H1 (cell line): ENCODE results near the gene SSUH2. TPM values are rescaled to one million over a fixed set of nuclear protein-coding genes. Genes with fewer than 3 reads are reported as not detected.

Experiments
- CTCF ChIA-PET: fragments of 300-600 bp; sonication (Branson Sonifier 250); formaldehyde crosslinking; loops from one replicate; lab custom pipeline; 2021; ENCODE audit not compliant: partially characterized antibody; lab: Charles Lee
- POLR2A ChIA-PET: fragments of 300-600 bp; sonication (Branson Sonifier 250); formaldehyde crosslinking; loops from one replicate; lab custom pipeline; 2021; ENCODE audit warnings: inconsistent platforms; ENCODE audit not compliant: partially characterized antibody; lab: Charles Lee
- DNase-seq, 2 experiments: peaks; one replicate each; pipeline versions ENCODE4 v3.0.0 to v3.0.0-alpha.2; 2010 to 2022; ENCODE audit warnings: low spot score in 2 of 2, low read depth in 1 of 2, mixed read lengths in 1 of 2
- FAIRE-seq: peaks from 2 replicates; lab custom pipeline; 2011; peaks lifted over from hg19 to GRCh38; lab: Jason Lieb, UNC
- H2AFZ ChIP-seq: 2 replicates; pipeline ENCODE4 v1.8.1; 2012; ENCODE audit warnings: low read length, inconsistent platforms
- H2AK5ac ChIP-seq: 2 replicates; pipeline ENCODE4 v1.6.1; 2013; ENCODE audit warnings: low read depth, low read length
- H2BK120ac ChIP-seq: replicated peaks from 2 replicates; pipeline ENCODE3; 2013; ENCODE audit warnings: low read depth, low read length, inconsistent platforms
- H2BK12ac ChIP-seq: 2 replicates; pipeline ENCODE4 v1.6.1; 2013; ENCODE audit warnings: low read depth, low read length
- H2BK15ac ChIP-seq: 2 replicates; pipeline ENCODE4 v1.6.1; 2013; ENCODE audit warnings: low read length
- H2BK20ac ChIP-seq: 2 replicates; pipeline ENCODE4 v1.6.1; 2013; ENCODE audit warnings: low read length
- H2BK5ac ChIP-seq: 2 replicates; pipeline ENCODE4 v1.6.1; 2013; ENCODE audit warnings: low read depth, low read length
- H3K14ac ChIP-seq: 2 replicates; pipeline ENCODE4 v1.6.1; 2013; ENCODE audit warnings: inconsistent platforms; ENCODE audit not compliant: insufficient read length
- H3K18ac ChIP-seq: 2 replicates; pipeline ENCODE4 v1.6.1; 2013; ENCODE audit warnings: low read length; ENCODE audit errors: extremely low read depth
- H3K23ac ChIP-seq: 2 replicates; pipeline ENCODE4 v1.6.1; 2013; ENCODE audit warnings: inconsistent platforms; ENCODE audit not compliant: insufficient read length
- H3K23me2 ChIP-seq: 2 replicates; pipeline ENCODE4 v1.6.1; 2013; ENCODE audit warnings: low read depth, low read length
- H3K27ac ChIP-seq: 2 replicates; pipeline ENCODE4 v1.6.1; 2011; ENCODE audit warnings: low read depth, low read length, inconsistent platforms
- H3K27me3 ChIP-seq, 4 experiments: replicated peaks in 1 of 4; 1 replicate in 1 of 4; 2 replicates in 3 of 4; pipeline versions ENCODE4 v1.6.1 to v1.8.1; 2011 to 2013; ENCODE audit warnings: low read length in 3 of 4, mild to moderate bottlenecking in 3 of 4, inconsistent platforms in 2 of 4, mixed read lengths in 2 of 4, moderate library complexity in 1 of 4; ENCODE audit not compliant: control insufficient read depth in 3 of 4, insufficient read depth in 3 of 4; ENCODE audit errors: extremely low read depth in 1 of 4
- H3K36me3 ChIP-seq, 4 experiments: 2 replicates each; pipeline versions ENCODE4 v1.6.1 to v1.8.1; 2011 to 2013; ENCODE audit warnings: mild to moderate bottlenecking in 4 of 4, low read length in 3 of 4, moderate library complexity in 2 of 4, control low read depth in 1 of 4, inconsistent platforms in 1 of 4; ENCODE audit not compliant: insufficient read depth in 4 of 4, control insufficient read depth in 2 of 4
- H3K4ac ChIP-seq: replicated peaks from 2 replicates; pipeline ENCODE3; 2013; ENCODE audit warnings: low read length, low read depth, mixed read lengths, inconsistent platforms; ENCODE audit not compliant: insufficient read length
- H3K4me1 ChIP-seq, 4 experiments: replicated peaks in 1 of 4; 1 replicate in 1 of 4; 2 replicates in 3 of 4; pipeline versions ENCODE4 v1.6.1 to v1.8.1; 2011 to 2013; ENCODE audit warnings: low read length in 3 of 4, inconsistent platforms in 2 of 4, mixed read lengths in 1 of 4; ENCODE audit not compliant: insufficient read depth in 4 of 4, control insufficient read depth in 3 of 4
- H3K4me2 ChIP-seq, 2 experiments: 2 replicates each; pipeline versions ENCODE4 v1.6.1 to v1.8.1; 2011 to 2013; ENCODE audit warnings: low read depth in 2 of 2, low read length in 2 of 2, control low read depth in 1 of 2, inconsistent platforms in 1 of 2, mild to moderate bottlenecking in 1 of 2; ENCODE audit not compliant: insufficient read depth in 1 of 2
- H3K4me3 ChIP-seq, 4 experiments: fragments of 200-600, 300-600 bp in 1 of 4; sonication (generic), shearing (Covaris generic), sonication (Bioruptor Twin) in 1 of 4; 2 replicates each; pipeline versions ENCODE4 v1.5.1 to v1.8.1; 2011 to 2016; ENCODE audit warnings: low read length in 4 of 4, low read depth in 3 of 4, control low read depth in 2 of 4, inconsistent platforms in 2 of 4, mild to moderate bottlenecking in 2 of 4, mixed read lengths in 1 of 4, moderate library complexity in 1 of 4; ENCODE audit not compliant: insufficient read depth in 2 of 4; ENCODE audit errors: extremely low read depth in 1 of 4
- H3K56ac ChIP-seq: replicated peaks from 2 replicates; pipeline ENCODE3; 2013; ENCODE audit warnings: low read depth, mild to moderate bottlenecking, mixed read lengths, low read length, inconsistent platforms; ENCODE audit not compliant: insufficient read length
- H3K79me1 ChIP-seq: 2 replicates; pipeline ENCODE4 v1.6.1; 2013; ENCODE audit warnings: low read depth, low read length, control low read depth
- H3K79me2 ChIP-seq, 2 experiments: 2 replicates each; pipeline versions ENCODE4 v1.6.1 to v1.8.1; 2012 to 2013; ENCODE audit warnings: low read length in 2 of 2, mild to moderate bottlenecking in 2 of 2, inconsistent platforms in 1 of 2; ENCODE audit not compliant: insufficient read depth in 2 of 2, control insufficient read depth in 1 of 2
- H3K9ac ChIP-seq, 4 experiments: replicated peaks in 1 of 4; 1 replicate in 1 of 4; 2 replicates in 3 of 4; pipeline versions ENCODE4 v1.6.1 to v1.8.1; 2011 to 2013; ENCODE audit warnings: low read depth in 3 of 4, low read length in 3 of 4, control low read depth in 2 of 4, mild to moderate bottlenecking in 2 of 4, moderate library complexity in 2 of 4, inconsistent platforms in 1 of 4; ENCODE audit errors: extremely low read depth in 1 of 4
- H3K9me3 ChIP-seq, 2 experiments: 2 replicates each; pipeline versions ENCODE4 v1.6.1 to v1.8.1; 2012 to 2013; ENCODE audit warnings: mild to moderate bottlenecking in 2 of 2, moderate library complexity in 2 of 2, control low read depth in 1 of 2, inconsistent platforms in 1 of 2, low read depth in 1 of 2, low read length in 1 of 2, mixed read lengths in 1 of 2; ENCODE audit not compliant: insufficient read depth in 2 of 2
- H4K20me1 ChIP-seq, 2 experiments: replicated peaks in 1 of 2; 2 replicates each; pipeline versions ENCODE3 to v1.8.1; 2011 to 2013; ENCODE audit warnings: inconsistent platforms in 2 of 2, low read length in 2 of 2, mild to moderate bottlenecking in 1 of 2; ENCODE audit not compliant: insufficient read depth in 2 of 2, control insufficient read depth in 1 of 2
- H4K5ac ChIP-seq: 2 replicates; pipeline ENCODE4 v1.6.1; 2013; ENCODE audit warnings: low read length, low read depth, mixed read lengths, inconsistent platforms; ENCODE audit not compliant: insufficient read length
- H4K8ac ChIP-seq: 2 replicates; pipeline ENCODE4 v1.8.0; 2013; ENCODE audit warnings: mild to moderate bottlenecking, moderate library complexity, low read length, inconsistent platforms; ENCODE audit not compliant: insufficient read depth; ENCODE audit errors: extremely low read depth
- H4K91ac ChIP-seq: replicated peaks from 2 replicates; pipeline ENCODE3; 2013; ENCODE audit warnings: low read length, mixed read lengths, inconsistent platforms; ENCODE audit not compliant: insufficient read length
- CBX5 ChIP-seq: fragments of 300-800, 300-1000 bp; sonication (generic); IDR thresholded peaks from 2 replicates; pipeline ENCODE4 v1.7.1; 2016; ENCODE audit warnings: antibody characterized with exemption, low read length, low read depth
- HDAC6 ChIP-seq: IDR thresholded peaks from one replicate; pipeline ENCODE4 v1.7.1; 2012; ENCODE audit warnings: low read depth, mild to moderate bottlenecking, inconsistent platforms, low read length, moderate library complexity
- PHF8 ChIP-seq: fragments of 200-600 bp; sonication (generic); conservative IDR thresholded peaks from 2 replicates; pipeline ENCODE4 v1.7.1; 2012; ENCODE audit warnings: low read depth, mild to moderate bottlenecking, inconsistent platforms, low read length, moderate library complexity
- RXRA ChIP-seq: IDR thresholded peaks from 2 replicates; pipeline ENCODE4 v1.6.1; 2011; ENCODE audit warnings: low read depth, mild to moderate bottlenecking, low read length, moderate library complexity; ENCODE audit not compliant: insufficient read depth
- SP1 ChIP-seq: IDR thresholded peaks from 2 replicates; pipeline ENCODE4 v1.6.1; 2011; ENCODE audit warnings: low read depth, low read length
- TAF7 ChIP-seq: optimal IDR thresholded peaks from 2 replicates; pipeline ENCODE3; 2011; ENCODE audit warnings: low read depth, mild to moderate bottlenecking, inconsistent platforms, low read length, moderate library complexity, borderline replicate concordance
- WGBS, 2 experiments: shearing (Covaris generic) in 1 of 2; methylation state at CpG; one replicate each; pipeline versions ENCODE4 v1.1.6 to v1.1.7; 2013 to 2015; ENCODE audit warnings: low lambda C conversion rate in 2 of 2, mixed read lengths in 2 of 2, inconsistent platforms in 1 of 2, low coverage in 1 of 2, missing lambda C conversion rate in 1 of 2; ENCODE audit not compliant: insufficient replicate concordance in 2 of 2, insufficient coverage in 1 of 2, insufficient read length in 1 of 2; ENCODE audit errors: extremely low coverage in 1 of 2, missing lambda C conversion rate in 1 of 2; 5-methylcytosine and 5-hydroxymethylcytosine counted together
- polyA plus RNA-seq, 7 experiments: library from polyadenylated mRNA; depleted of rRNA in 3 of 7; stranded (reverse) in 5 of 7; unstranded in 2 of 7; fragments of >200 nt in 5 of 7; fragments of 200-250 nt in 2 of 7; gene quantifications; 1 replicate in 5 of 7; 2 replicates in 1 of 7; 4 replicates in 1 of 7; pipeline versions ENCODE4 v1.2.1 to v1.2.3, GENCODE V29; 2011 to 2013; ENCODE audit warnings: missing spikeins in 2 of 7, mixed read lengths in 2 of 7
- total RNA-seq: library from RNA; stranded (reverse); fragmentation: NEBNext Ultra II Directional; extraction: Animal tissue kit (Norgen Biotek cat#: 25700); gene quantifications from 2 replicates; pipeline ENCODE4 v1.2.1, GENCODE V29; 2021

Gene SSUH2
- total and polyA plus RNA-seq, 2 of the 8 experiments (the other 6 are each of a cell fraction or from before 2014, with no cell fraction given), result 0.62 to 0.69 TPM

DNA sequence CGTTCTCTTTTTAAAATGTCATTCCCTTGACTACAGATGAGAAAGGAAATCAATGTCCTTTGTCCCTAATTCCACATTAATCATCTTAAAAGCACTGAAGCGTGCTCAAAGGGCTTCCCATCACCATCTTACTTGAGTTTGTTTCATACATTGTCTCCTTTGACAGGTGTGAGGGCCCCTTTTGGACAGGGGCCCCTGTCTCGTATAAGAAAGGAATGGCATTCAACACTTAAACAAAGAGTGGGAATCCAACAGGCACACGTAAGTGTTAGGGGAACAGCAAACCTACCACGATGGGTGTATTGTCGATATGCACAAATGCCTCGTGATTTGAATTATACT, 5.0 kb downstream of the SSUH2 start:
- Histone ChIP-seq H2BK20ac (no peak overlapping the region), H3K56ac (no peak overlapping the region), H2BK15ac (no peak overlapping the region), H2AFZ (no peak overlapping the region), H3K36me3 (peaks cover 0 to 2% (median 0%) of the 10 kb centered on the region in 4 experiments; a peak in 1 of 8 replicates), H2BK12ac (no peak overlapping the region), H3K18ac (no peak overlapping the region), H3K27me3 (peaks cover 0 to 2% (median 0%) of the 10 kb centered on the region in 4 experiments; a peak in 1 of 7 replicates), H3K79me1 (no peaks in the 10 kb centered on the region), H3K4me1 (peaks cover 0 to 3% (median 0%) of the 10 kb centered on the region in 4 experiments; a peak in 1 of 7 replicates), H3K79me2 (no peaks in the 10 kb centered on the region), H4K20me1 (no peaks in the 10 kb centered on the region), H4K8ac (no peak overlapping the region), H3K14ac (no peak overlapping the region), H3K9me3 (peaks cover 0 to 5% of the 10 kb centered on the region in 2 experiments; a peak in 1 of 4 replicates), H3K4me2 (no peak overlapping the region), H3K4me3 (no peak overlapping the region), H4K5ac (no peak overlapping the region), H3K23ac (no peak overlapping the region), H2BK5ac (no peak overlapping the region), H3K27ac (no peak overlapping the region), H3K9ac (no peak overlapping the region), H4K91ac (no peak overlapping the region), H2AK5ac (no peak overlapping the region), H3K4ac (no peak overlapping the region), H2BK120ac (no peak overlapping the region), H3K23me2 (no peaks in the 10 kb centered on the region)
- TF ChIP-seq SP1 (no peak), CBX5 (no peak), PHF8 (no peak), TAF7 (no peak), RXRA (no peak), HDAC6 (no peak)
- WGBS, 2 experiments, result 91% methylated on average over 7 of the region's 7 CpGs; no CpG with 5 or more reads in 1 of the 2 experiments
- DNase-seq (no peak), FAIRE-seq (no peak)
- ChIA-PET CTCF (interaction anchor here (1.2 kb wide), 1 partner anchor 24 kb away, joined by 5 read pairs; no protein-coding TSS in a partner anchor), POLR2A (no interaction called here)
